ENCODE data around the gene SRGAP3. TPM values are rescaled to one million over a fixed set of nuclear protein-coding genes. Genes with fewer than 3 reads are reported as not detected.

Gene SRGAP3
- total RNA-seq, 8 experiments from 2014 or later = 24.3 to 77.7 (median 51.0) TPM

DNA sequence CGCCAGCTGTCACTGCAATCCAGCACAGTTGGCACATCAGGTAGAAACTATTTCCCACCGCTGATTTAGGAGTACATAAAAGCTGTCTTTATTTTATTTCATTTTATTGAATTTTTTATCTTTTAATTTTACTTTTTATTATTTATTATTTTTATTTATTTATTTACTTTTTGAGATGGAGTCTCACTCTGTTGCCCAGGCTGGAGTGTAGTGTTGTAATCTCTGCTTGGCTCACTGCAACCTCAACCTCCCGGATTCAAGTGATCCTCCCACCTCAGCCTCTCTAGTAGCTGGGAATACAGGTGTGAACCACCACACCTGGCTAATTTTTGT is 31.0 kb downstream of the SRGAP3 start:
- in situ Hi-C loops (cut with MboI; ENCODE audit: low pct_unique_long_range_greater_than_20kb in 2 of 9, low sequenced_read_pairs in 9 of 9, unreplicated experiment in 9 of 9) = no loop called here
- WGBS, 10 experiments = 94 to 100% (median 96%) methylated on average over 1 to 3 of the region's 3 CpGs; no CpG with 5 or more reads in 3 of the 10 experiments
- Histone ChIP-seq H3K4me1 (replicated peaks in 1 of 2) (peaks cover 33 to 41% of the 10 kb centered on the region in 2 donors), H3K27ac (no peak overlapping the region), H3K4me3 (no peak overlapping the region)
- ATAC-seq (replicated peaks in 6 of 8) = no peak

DNA sequence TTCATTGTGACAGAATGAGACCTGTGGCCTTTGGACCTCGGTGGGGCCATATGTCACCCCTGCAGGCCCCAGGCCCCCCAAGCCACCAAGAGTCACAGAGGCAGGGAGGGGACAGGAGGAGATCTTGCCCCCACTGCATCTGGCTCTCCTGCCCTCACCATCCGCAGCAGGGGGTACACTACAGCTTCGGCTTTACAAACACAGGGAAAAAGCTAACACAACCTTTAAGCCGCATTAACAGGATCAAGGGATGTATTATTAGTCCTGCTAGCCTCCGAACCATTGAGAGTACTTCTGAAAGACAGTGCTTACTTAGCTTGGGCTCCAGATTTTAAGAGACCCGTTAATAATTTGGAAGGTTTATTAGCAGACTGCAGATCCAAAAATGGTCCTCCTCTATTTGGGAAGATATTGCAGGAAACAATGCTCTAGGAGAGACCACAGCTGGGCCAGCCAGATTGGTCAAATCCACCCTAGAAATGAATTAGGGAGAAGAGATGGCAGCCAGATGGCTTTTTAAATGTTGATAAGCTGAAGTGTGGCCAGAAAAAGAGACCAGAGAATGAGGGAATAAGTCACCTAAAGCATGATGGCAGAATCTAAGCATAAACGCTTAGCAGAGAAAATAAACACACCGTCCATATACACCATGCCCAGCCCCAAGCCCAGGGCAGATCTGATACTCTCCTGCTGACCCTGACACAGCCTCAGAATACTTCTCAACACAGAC is 31.5 kb downstream of the SRGAP3 start:
- Histone ChIP-seq H3K4me1 (replicated peaks in 1 of 2) (peaks cover 34 to 36% of the 10 kb centered on the region in 2 donors), H3K4me3 (no peak overlapping the region), H3K27ac (no peak overlapping the region)
- in situ Hi-C loops (cut with MboI; ENCODE audit: low pct_unique_long_range_greater_than_20kb in 2 of 9, low sequenced_read_pairs in 9 of 9, unreplicated experiment in 9 of 9) = no loop called here
- WGBS, 10 experiments = 40 to 96% (median 77%) methylated on average over 3 to 7 of the region's 8 CpGs; no CpG with 5 or more reads in 2 of the 10 experiments
- no peak for ATAC-seq (replicated peaks in 6 of 8)

DNA sequence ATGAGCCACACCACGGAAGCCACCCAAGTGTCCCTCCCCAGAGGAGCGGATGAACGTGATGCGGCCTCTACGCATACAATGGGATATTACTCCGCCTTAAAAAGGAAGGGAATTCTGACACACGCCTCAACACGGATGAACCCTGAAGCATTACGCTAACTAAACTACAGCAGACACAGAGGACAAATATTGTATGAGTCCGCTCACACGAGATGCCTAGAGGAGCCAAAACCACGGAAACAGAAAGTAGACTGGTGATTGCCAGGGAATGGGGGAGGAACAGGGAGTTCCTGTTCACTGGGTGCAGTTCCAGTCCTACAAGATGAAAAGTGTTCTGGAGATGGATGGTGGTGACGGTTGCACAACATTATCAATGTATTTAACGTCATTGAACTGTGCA is 32.7 kb downstream of the SRGAP3 start:
- in situ Hi-C loops (cut with MboI; ENCODE audit: low pct_unique_long_range_greater_than_20kb in 2 of 9, low sequenced_read_pairs in 9 of 9, unreplicated experiment in 9 of 9) = no loop called here
- H3K4me3 ChIP-seq = no peak overlapping the region

DNA sequence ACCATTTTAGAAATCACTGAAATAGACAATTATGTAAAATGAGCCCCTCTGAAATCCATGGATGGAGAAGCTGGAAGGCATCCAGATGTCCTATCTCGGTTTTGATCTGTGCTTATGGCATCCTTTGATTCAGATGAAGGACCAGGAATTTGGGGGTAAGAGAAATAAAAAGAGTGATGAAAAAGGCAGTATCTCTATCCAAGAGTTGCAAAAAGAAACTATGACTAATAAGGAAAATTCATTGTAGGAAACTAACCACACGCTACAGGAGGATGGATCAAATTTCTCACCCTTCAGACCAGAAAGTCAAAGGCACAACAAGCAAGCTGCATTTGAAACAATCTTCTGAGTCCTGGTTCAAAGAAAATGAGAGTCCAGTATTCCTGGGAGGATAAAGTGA is 34.8 kb downstream of the SRGAP3 start:
- WGBS, 10 experiments = 0 to 95% (median 74%) methylated on average over 1 to 2 of the region's 2 CpGs
- Histone ChIP-seq H3K4me3 (no peak overlapping the region), H3K4me1 (replicated peaks in 1 of 2) (peaks cover 21 to 38% of the 10 kb centered on the region in 2 donors), H3K27ac (no peak overlapping the region)
- ATAC-seq (replicated peaks in 6 of 8) = peak in 3 of 8 experiments; percentile 53 to 88 (median 55)
- in situ Hi-C loops (cut with MboI; ENCODE audit: low pct_unique_long_range_greater_than_20kb in 2 of 9, low sequenced_read_pairs in 9 of 9, unreplicated experiment in 9 of 9) = no loop called here

More for the DNA sequence above, 32.7 kb downstream of the SRGAP3 start:
- peaks cover 24 to 31% of the 10 kb centered on the region in 2 donors for H3K4me1 ChIP-seq (replicated peaks in 1 of 2)
- ATAC-seq (replicated peaks in 6 of 8) = peak in 3 of 8 experiments; percentile 20 to 63 (median 34)
- H3K27ac ChIP-seq = peak overlapping the region in 1 of 2 donors; percentile 17
- 20 to 100% (median 78%) methylated on average over 1 to 13 of the region's 14 CpGs; no CpG with 5 or more reads in 2 of the 10 experiments for WGBS, 10 experiments

DNA sequence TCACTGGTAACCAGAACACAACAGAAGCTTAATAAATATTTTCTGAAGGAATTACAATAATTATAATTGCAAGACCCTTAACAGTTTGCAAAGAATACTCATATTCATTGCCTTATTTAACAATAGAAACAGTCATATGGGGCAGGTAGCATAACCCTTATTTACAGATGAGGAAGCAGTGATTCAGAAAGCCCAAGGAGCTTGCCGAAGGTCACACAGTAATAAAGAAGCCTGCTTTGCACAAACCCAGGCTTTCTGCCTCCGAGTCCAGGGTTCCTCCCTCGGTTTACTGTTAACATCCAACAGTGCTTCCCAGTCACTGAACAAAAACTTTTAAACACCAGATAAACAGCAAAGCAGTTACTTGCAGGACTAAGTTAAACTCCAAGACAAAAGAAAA is 35.3 kb downstream of the SRGAP3 start:
- H3K4me1 ChIP-seq (replicated peaks in 1 of 2) = peaks cover 21 to 38% of the 10 kb centered on the region in 2 donors
- H3K27ac ChIP-seq = no peak overlapping the region
- no peak overlapping the region for H3K4me3 ChIP-seq
- no peak for ATAC-seq (replicated peaks in 6 of 8)
- 31 to 100% (median 78%) methylated on average over 1 to 3 of the region's 3 CpGs; no CpG with 5 or more reads in 1 of the 10 experiments for WGBS, 10 experiments
- in situ Hi-C loops (cut with MboI; ENCODE audit: low pct_unique_long_range_greater_than_20kb in 2 of 9, low sequenced_read_pairs in 9 of 9, unreplicated experiment in 9 of 9) = no loop called here

DNA sequence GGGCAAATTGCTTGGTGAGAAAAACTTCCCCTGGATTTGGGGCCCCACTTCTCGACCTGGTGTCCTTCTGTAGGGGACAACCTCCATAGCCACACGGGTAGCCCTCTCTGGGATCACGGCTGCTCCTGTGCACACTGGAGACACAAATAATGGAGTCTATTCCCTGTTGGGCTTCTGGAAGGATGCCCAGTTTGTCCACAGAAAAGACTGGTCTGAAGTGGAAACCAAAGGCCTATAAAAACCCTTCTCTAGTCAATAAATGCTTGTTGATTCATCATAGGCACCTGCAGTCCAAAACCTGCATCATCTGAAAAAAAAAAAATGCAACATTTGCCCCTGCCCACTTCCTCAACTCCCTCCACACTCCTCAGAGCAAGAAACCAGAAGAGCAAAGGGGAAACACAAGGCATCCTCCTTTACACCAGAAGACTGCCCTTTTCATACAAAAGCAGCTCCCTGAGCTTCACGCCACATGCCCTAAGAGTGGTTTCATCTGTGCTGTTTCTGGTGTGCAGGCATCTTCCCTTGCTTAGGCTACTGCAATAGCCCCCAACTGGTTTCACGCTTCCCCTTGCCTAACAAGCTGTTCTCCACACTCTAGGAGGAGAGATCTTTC is 36.3 kb downstream of the SRGAP3 start:
- WGBS, 10 experiments = 75 to 100% (median 89%) methylated on average over 1 to 5 of the region's 5 CpGs
- peak in 1 of 8 experiments; percentile 41 for ATAC-seq (replicated peaks in 6 of 8)
- H3K4me3 ChIP-seq = no peak overlapping the region
- in situ Hi-C loops (cut with MboI; ENCODE audit: low pct_unique_long_range_greater_than_20kb in 2 of 9, low sequenced_read_pairs in 9 of 9, unreplicated experiment in 9 of 9) = no loop called here
- H3K27ac ChIP-seq = no peak overlapping the region
- peaks cover 18 to 44% of the 10 kb centered on the region in 2 donors for H3K4me1 ChIP-seq (replicated peaks in 1 of 2)

DNA sequence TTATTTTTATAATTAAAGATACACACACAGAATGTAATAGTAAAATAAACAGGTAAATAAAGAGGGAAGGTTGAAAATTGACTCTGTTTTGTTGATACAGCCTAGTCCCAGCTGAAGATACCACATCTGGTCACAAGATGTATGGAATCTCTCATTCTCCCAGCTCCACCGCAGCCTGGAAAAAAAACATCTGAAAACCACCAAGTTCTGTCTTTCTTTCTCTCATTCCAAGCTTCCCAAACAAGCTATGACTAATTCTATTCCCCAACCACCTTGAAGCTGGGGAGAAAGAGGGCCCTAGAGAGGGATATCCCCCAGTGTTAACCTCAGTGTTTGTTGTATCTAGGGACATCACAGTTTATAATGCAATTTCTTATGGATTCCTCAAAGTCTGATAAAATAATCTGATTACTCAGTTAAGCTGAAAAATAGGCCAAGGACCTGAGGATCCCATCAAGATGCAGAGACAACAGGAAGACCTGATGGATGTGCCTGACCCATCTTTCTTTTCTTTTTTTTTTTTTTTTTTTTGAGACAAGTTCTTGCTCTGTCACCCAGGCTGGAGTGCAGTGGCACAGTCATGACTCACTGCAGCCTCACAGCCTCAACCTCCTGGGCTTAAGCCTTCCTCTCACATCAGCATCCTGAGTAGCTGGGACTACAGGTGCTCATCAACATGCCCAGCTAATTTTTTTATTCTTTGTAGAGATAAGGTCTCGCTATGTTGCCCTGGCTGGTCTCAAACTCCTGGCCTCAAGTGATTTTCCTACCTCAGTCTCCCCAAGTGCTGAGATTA is 38.1 kb downstream of the SRGAP3 start:
- in situ Hi-C loops (cut with MboI; ENCODE audit: low pct_unique_long_range_greater_than_20kb in 2 of 9, low sequenced_read_pairs in 9 of 9, unreplicated experiment in 9 of 9) = no loop called here
- Histone ChIP-seq H3K4me1 (replicated peaks in 1 of 2) (peaks cover under 1 to 28% of the 10 kb centered on the region in 2 donors), H3K4me3 (no peak overlapping the region), H3K27ac (no peak overlapping the region)
- ATAC-seq (replicated peaks in 6 of 8) = peak; percentile 43 to 86 (median 71)
- WGBS, 10 experiments = 17 to 100% (median 71%) methylated on average over 1 of the region's 2 CpGs; no CpG with 5 or more reads in 4 of the 10 experiments

DNA sequence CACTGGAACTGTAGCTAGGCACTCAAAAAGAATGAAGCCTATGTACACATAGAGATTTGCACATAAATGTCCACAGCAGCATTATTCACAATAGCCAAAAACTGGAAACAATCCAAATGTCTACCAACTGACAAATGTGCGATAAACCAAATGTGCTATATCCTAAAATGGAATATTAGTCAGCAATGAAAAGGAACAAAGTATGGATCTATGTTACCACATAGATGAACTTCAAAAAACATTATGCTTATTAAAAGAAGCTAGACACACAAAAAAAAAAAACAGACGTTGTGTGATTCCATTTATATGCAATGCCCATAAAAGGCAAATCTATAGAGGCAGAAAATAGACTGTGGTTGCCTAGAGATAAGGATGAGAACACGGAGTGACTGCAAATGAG is 39.7 kb downstream of the SRGAP3 start:
- in situ Hi-C loops (cut with MboI; ENCODE audit: low pct_unique_long_range_greater_than_20kb in 2 of 9, low sequenced_read_pairs in 9 of 9, unreplicated experiment in 9 of 9) = no loop called here
- ATAC-seq (replicated peaks in 6 of 8) = no peak
- 63 to 100% (median 79%) methylated on average over 1 to 3 of the region's 3 CpGs for WGBS, 10 experiments
- Histone ChIP-seq H3K27ac (no peak overlapping the region), H3K4me1 (replicated peaks in 1 of 2) (peaks cover 15 to 33% of the 10 kb centered on the region in 2 donors), H3K4me3 (no peak overlapping the region)

DNA sequence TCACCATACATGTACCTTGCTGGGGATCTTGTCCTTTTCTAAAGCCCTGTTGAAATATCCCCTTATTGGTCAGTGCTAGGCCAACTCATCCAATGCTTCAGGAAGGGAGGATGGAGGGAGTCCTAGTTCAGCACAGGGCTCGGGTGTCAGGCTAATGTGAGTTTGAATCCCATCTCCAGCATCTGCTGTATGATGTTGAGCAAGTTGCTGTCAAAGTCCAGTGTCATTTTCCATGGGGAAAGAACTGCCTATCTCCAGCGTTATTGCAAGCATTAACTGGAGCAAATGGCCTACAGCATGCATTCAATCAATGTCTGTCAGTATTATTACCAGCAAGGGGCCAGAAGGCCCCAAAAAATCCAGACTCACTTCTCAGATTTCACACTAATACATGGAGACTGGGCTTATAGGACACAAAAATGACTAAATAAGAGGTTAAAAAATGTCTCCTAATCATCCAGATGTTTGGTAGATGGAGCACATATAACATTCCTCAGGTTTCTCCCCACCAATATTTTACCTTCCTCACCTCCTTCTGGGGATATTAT is 40.8 kb downstream of the SRGAP3 start:
- no peak overlapping the region for H3K27ac ChIP-seq
- ATAC-seq (replicated peaks in 6 of 8) = no peak
- H3K4me3 ChIP-seq = no peak overlapping the region
- H3K4me1 ChIP-seq (replicated peaks in 1 of 2) = peaks cover 26 to 44% of the 10 kb centered on the region in 2 donors
- whole genome bisulfite sequencing, 10 experiments = 33 to 100% (median 80%) methylated on average over 1 to 2 of the region's 2 CpGs; no CpG with 5 or more reads in 4 of the 10 experiments
- in situ Hi-C loops (cut with MboI; ENCODE audit: low pct_unique_long_range_greater_than_20kb in 2 of 9, low sequenced_read_pairs in 9 of 9, unreplicated experiment in 9 of 9) = no loop called here

DNA sequence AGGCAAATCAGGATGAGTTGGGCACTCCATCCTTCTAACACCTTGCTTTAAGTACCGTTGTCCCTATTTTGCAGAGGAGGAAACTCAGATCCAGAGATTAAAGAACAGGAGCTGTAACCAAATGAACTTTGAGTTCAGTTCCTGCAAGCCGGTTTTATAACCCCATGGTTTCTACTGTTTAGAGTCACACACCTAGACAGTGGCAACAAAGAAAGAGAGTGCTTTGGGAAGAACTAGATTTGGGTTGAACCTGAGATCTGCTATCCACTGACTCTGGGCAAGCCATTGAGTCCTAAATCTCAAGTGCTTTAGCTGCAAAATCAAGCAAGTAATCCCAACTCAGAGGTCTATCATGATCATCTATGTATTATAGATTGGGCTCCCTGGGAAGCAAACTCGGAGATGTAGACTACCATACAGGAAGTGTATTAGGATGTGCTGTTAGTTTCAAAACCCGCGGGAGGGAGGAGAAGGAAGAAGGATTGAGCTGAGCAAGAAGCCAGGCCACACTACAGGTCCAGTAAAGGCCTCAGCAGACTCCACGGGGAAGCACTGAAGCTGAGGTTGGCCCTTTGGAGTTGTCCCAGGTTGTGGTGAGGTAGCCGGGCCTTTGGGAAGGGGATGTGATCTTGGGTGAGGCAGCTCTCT is 42.2 kb downstream of the SRGAP3 start:
- Histone ChIP-seq H3K4me3 (no peak overlapping the region), H3K4me1 (replicated peaks in 1 of 2) (peaks cover 40 to 55% of the 10 kb centered on the region in 2 donors), H3K27ac (no peak overlapping the region)
- 40 to 100% (median 92%) methylated on average over 2 to 5 of the region's 7 CpGs; no CpG with 5 or more reads in 2 of the 10 experiments for WGBS, 10 experiments
- ATAC-seq (replicated peaks in 6 of 8) = no peak
- in situ Hi-C loops (cut with MboI; ENCODE audit: low pct_unique_long_range_greater_than_20kb in 2 of 9, low sequenced_read_pairs in 9 of 9, unreplicated experiment in 9 of 9) = no loop called here

DNA sequence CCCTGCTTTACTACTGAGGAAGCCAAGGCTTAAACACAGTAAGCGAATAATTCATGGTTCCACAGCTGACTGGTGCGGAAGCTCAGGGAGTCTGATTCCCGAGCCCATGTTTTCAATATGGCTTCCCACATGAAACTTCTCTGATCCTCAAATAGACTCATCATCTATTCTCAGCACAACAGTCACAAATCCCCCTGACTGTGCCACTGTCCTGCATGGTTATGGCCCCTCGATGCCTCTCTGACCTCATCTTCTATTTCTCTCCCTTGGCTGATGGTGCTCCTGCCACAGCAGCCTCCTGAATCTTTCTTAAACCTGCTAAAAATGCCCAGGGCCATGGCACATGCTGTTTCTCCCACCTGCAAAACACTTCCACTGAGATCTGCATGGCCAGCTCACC is 43.2 kb downstream of the SRGAP3 start:
- H3K4me3 ChIP-seq = no peak overlapping the region
- peak in 1 of 8 experiments; percentile 9 for ATAC-seq (replicated peaks in 6 of 8)
- H3K27ac ChIP-seq = peak overlapping the region in 1 of 2 donors; percentile 19
- WGBS, 10 experiments = 0 to 100% (median 71%) methylated on average over 1 to 4 of the region's 4 CpGs; no CpG with 5 or more reads in 3 of the 10 experiments
- in situ Hi-C loops (cut with MboI; ENCODE audit: low pct_unique_long_range_greater_than_20kb in 2 of 9, low sequenced_read_pairs in 9 of 9, unreplicated experiment in 9 of 9) = no loop called here
- peaks cover 50 to 59% of the 10 kb centered on the region in 2 donors for H3K4me1 ChIP-seq (replicated peaks in 1 of 2)

DNA sequence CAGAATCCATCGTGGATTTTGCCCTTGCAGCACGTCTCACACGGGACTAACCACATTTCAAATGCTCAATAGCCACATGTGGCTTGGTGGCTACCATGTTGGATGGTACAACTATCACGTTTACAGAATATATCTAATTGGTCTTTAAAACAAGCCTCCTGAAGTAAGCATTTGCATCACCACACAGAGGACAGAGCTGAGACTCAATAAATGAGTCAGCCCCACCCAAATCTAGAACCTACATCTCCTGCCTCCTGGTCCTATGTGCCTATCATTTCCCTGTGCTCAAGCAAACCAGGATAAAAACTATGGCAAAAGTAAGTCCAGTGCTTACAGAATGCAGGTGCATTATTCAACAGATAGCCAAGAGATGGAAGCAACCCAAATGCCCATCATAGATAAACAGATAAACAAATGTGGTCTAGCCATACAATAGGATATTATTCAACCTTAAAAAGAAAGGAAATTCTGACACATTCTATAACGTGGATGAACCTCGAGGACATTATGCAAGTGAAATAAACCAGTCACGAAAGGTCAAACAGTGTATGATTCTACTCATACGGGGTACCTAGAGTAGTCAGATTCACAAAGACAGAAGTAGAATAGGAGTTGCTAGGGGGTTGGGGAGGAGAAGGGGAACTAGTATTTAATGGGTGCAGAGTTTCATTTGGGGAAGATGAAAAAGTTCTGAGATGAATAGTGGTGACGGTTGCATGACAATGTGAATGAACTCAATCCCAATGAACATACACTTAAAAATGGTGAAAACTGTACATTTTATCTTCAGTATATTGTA is 43.9 kb downstream of the SRGAP3 start:
- in situ Hi-C loops (cut with MboI; ENCODE audit: low pct_unique_long_range_greater_than_20kb in 2 of 9, low sequenced_read_pairs in 9 of 9, unreplicated experiment in 9 of 9) = no loop called here

More for the DNA sequence above, 43.9 kb downstream of the SRGAP3 start:
- WGBS, 10 experiments = 53 to 100% (median 80%) methylated on average over 2 to 8 of the region's 9 CpGs; no CpG with 5 or more reads in 1 of the 10 experiments
- H3K4me3 ChIP-seq = no peak overlapping the region
- peak overlapping the region in 1 of 2 donors; percentile 10 for H3K27ac ChIP-seq
- ATAC-seq (replicated peaks in 6 of 8) = no peak
- peaks cover 57 to 64% of the 10 kb centered on the region in 2 donors for H3K4me1 ChIP-seq (replicated peaks in 1 of 2)
